HL-60 (cell line): ENCODE measurements around the gene LPIN1.

ENCODE experiments used
- CTCF ChIP-seq: IDR thresholded peaks from one replicate; pipeline ENCODE4 v1.5.1; 2011; ENCODE audit warnings: low read length, control low read depth, inconsistent platforms; ENCODE audit not compliant: insufficient read depth
- POLR2AphosphoS5 ChIP-seq: IDR thresholded peaks from 2 replicates; pipeline ENCODE4 v1.6.1; 2012; ENCODE audit warnings: low read depth
- SPI1 ChIP-seq: IDR thresholded peaks from 2 replicates; pipeline ENCODE4 v1.6.1; 2012; ENCODE audit warnings: low read depth, mild to moderate bottlenecking, borderline replicate concordance

- TF ChIP-seq POLR2AphosphoS5, result no peak
- no peak for TF ChIP-seq CTCF
- TF ChIP-seq SPI1, result no peak
These were observed 85.0 kb downstream of the LPIN1 start for GRCh38 chr2:11831415-11831814.
